ENCODE measurements around the gene RBM47. TPM values are rescaled to one million over a fixed set of nuclear protein-coding genes. Genes with fewer than 3 reads are reported as not detected.

Gene RBM47
- total RNA-seq, 3 donors from 2014 or later: 0.87 to 1.9 (median 1.1) TPM

DNA sequence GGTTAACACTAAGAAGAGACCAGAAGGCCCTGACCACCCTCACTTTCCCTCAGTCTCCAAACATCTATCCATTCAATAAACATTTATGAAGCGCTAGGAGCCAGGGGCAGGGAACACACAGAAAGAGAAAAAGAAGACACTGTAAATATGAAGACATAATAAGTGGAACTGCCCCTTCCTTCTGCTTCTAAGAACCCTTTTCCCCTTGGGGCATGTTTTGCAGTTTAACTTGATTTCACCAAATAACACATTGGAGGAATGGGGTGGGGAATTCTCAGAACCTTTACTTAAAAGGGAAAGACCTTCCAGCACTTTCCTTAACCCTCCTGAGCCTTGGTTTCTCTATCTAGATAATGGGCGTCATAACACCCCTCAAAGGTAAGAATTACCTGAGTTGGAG is 42.3 kb downstream of the RBM47 start:
- H3K36me3 Mint-ChIP-seq (ENCODE audit: insufficient read depth): no peaks in the 10 kb centered on the region
- H3K9me3 Mint-ChIP-seq: no peaks in the 10 kb centered on the region
- DNase-seq (no peak), ATAC-seq (no peak)
- no peak overlapping the region for H3K4me3 Mint-ChIP-seq
- no peaks in the 10 kb centered on the region for H3K4me1 Mint-ChIP-seq (ENCODE audit: low read depth)
- peaks cover 3% of the 10 kb centered on the region for H3K27me3 Mint-ChIP-seq (ENCODE audit: low read depth)

DNA sequence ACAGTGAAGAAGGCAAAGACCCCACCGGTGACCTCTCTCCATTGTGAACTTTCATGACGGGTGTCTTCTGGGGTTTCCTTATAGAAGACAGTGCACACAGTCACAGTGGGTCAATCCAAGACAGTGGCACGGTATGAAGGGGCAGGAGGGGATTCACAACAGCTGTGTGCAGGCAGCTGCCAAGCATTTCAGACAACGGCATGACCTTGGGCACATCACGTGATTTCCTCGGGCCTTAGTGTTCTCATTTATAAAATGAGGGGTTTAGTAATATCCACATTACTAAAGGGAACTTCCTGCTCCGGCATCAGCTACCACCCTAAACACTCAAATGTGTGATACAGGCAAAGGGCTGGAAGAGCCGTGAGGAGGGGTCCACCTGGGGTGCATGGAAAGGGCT is 42.9 kb downstream of the RBM47 start:
- no peaks in the 10 kb centered on the region for H3K4me1 Mint-ChIP-seq (ENCODE audit: low read depth)
- no peaks in the 10 kb centered on the region for H3K9me3 Mint-ChIP-seq
- ATAC-seq (no peak), DNase-seq (no peak)
- H3K27me3 Mint-ChIP-seq (ENCODE audit: low read depth): peaks cover 3% of the 10 kb centered on the region
- no peaks in the 10 kb centered on the region for H3K36me3 Mint-ChIP-seq (ENCODE audit: insufficient read depth)
- no peak overlapping the region for H3K4me3 Mint-ChIP-seq

DNA sequence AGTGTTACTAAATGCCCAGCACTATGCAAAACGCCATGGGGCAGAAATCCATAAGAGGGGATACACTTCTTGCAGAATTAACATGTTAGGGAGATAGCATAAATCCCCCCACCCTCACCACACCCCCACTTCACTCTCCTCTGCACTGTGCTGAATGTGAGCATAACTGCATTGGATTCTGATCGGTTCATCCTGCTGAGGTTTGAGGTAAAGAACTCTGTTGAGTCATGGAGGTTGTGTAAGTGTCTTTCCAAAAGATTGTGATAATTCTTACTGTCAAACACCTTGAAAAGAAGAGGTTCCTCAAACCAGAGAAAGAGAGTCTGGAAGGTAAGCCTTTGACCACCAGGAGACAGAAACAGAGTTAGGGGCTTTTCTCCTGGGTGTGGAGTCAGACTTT is 43.6 kb downstream of the RBM47 start:
- H3K4me1 Mint-ChIP-seq (ENCODE audit: low read depth): no peaks in the 10 kb centered on the region
- no peak overlapping the region for H3K4me3 Mint-ChIP-seq
- no peaks in the 10 kb centered on the region for H3K36me3 Mint-ChIP-seq (ENCODE audit: insufficient read depth)
- DNase-seq: no peak
- no peaks in the 10 kb centered on the region for H3K9me3 Mint-ChIP-seq
- peaks cover 3% of the 10 kb centered on the region for H3K27me3 Mint-ChIP-seq (ENCODE audit: low read depth)
- no peak for ATAC-seq

DNA sequence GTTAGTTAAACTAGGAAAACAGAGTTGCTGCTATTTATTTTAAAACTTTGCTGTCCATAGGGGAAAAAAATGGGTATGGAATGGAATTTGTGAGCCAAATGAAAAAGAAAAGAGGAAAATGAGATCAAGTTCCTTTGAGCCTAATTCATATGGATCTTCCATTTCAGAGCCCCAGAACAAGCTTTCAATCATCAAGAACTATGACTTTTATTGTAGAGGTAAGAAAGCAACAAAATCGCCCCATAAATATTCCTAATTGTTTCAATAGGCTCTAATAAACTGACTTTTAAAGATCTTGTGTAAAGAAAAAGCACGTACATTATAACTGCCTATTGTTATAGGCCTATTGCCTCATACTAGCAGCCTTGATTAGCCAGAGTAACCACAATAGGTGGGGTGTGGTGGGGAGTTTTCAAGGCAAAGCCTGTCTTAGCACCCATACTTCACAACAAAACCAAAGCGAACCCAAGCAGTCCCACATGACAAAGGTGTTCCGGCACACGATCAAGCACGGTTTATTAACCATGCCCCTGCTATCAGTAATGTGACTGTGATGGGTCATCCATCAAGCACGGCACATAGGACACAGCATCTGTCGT is 44.4 kb downstream of the RBM47 start:
- Mint-ChIP-seq H3K4me3 (no peak overlapping the region), H3K9me3 (no peaks in the 10 kb centered on the region), H3K27me3 (ENCODE audit: low read depth) (peaks cover 3% of the 10 kb centered on the region), H3K36me3 (ENCODE audit: insufficient read depth) (no peaks in the 10 kb centered on the region), H3K4me1 (ENCODE audit: low read depth) (no peaks in the 10 kb centered on the region)
- DNase-seq (no peak), ATAC-seq (no peak)

DNA sequence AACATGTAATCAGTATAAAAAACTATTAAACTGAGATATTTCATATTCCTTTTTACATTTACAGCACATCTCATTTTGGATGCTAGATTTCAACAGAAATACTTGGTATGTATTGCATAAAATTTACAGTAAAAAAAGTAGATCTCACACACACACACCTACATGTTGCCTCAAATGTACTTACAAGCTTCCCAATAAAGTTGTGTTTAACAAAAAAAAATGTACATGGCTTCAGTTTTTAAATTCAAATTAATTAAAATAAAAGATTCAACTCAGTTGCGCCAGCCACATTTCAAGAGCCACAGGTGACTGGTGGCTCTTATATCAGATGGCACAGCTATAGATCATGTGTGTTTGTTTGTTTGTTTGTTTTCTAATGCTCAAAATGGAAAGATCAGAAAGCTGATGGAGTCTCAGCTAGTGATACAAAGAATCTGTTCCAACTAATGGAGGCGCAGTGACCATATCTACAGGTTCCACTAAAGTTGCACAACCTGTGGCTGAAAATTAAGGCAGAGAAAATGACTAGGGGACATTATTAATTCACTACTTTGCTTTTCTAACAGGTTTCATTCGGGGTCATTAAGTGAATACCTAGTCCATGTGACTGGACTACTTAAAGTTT is 45.0 kb downstream of the RBM47 start:
- Mint-ChIP-seq H3K9me3 (no peaks in the 10 kb centered on the region), H3K36me3 (ENCODE audit: insufficient read depth) (no peaks in the 10 kb centered on the region), H3K27me3 (ENCODE audit: low read depth) (peaks cover 3% of the 10 kb centered on the region), H3K4me3 (no peak overlapping the region), H3K4me1 (ENCODE audit: low read depth) (no peaks in the 10 kb centered on the region)
- DNase-seq (no peak), ATAC-seq (no peak)

DNA sequence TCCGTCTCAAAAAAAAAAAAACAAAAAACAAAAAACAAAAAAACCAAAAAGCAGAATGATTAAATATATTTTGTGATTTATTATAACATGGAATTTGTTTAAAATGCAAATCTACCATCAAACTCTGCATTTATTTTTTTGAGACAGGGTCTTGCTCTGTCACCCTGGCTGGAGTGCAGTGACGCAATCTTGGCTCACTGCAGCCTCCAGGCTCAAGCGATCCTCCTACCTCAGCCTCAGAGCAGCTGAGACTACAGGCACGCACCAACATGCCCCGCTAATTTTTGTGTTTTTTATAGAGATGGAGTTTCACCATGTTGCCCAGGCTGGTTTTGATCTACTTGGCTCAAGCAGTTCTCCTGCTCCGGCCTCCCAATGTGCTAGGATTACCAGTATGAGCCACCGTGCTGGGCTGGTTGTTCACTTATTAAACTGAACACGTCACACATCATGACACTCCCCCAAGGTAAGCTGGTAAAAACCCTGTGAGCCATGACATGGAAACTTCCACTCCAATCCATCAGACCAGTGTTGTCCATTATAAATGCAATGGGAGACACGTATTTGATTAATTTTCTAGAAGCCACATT is 45.7 kb downstream of the RBM47 start:
- Mint-ChIP-seq H3K36me3 (ENCODE audit: insufficient read depth) (no peaks in the 10 kb centered on the region), H3K4me3 (no peak overlapping the region), H3K27me3 (ENCODE audit: low read depth) (peaks cover 3% of the 10 kb centered on the region), H3K4me1 (ENCODE audit: low read depth) (no peaks in the 10 kb centered on the region), H3K9me3 (no peaks in the 10 kb centered on the region)
- ATAC-seq (no peak), DNase-seq (no peak)

DNA sequence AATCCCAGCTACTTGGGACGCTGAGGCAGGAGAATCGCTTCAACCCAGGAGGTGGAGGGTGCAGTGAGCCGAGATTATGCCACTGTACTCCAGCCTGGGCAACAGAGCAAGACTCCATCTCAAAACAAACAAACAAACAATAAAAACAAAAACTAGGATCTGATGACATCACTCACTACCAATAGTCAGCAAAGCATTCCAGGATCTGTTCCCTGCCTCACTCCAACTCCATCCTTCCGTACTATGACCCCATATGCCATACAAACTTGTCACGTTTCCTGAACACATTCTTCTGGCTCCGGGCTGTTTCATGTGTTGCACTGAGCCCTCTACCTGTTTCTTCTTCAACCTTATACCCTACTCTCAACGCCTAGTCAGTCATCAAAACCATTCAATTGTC is 47.3 kb downstream of the RBM47 start:
- DNase-seq: no peak
- Mint-ChIP-seq H3K9me3 (no peaks in the 10 kb centered on the region), H3K4me1 (ENCODE audit: low read depth) (peaks cover 3% of the 10 kb centered on the region), H3K36me3 (ENCODE audit: insufficient read depth) (no peaks in the 10 kb centered on the region), H3K27me3 (ENCODE audit: low read depth) (no peaks in the 10 kb centered on the region), H3K4me3 (no peak overlapping the region)
- ATAC-seq: no peak

DNA sequence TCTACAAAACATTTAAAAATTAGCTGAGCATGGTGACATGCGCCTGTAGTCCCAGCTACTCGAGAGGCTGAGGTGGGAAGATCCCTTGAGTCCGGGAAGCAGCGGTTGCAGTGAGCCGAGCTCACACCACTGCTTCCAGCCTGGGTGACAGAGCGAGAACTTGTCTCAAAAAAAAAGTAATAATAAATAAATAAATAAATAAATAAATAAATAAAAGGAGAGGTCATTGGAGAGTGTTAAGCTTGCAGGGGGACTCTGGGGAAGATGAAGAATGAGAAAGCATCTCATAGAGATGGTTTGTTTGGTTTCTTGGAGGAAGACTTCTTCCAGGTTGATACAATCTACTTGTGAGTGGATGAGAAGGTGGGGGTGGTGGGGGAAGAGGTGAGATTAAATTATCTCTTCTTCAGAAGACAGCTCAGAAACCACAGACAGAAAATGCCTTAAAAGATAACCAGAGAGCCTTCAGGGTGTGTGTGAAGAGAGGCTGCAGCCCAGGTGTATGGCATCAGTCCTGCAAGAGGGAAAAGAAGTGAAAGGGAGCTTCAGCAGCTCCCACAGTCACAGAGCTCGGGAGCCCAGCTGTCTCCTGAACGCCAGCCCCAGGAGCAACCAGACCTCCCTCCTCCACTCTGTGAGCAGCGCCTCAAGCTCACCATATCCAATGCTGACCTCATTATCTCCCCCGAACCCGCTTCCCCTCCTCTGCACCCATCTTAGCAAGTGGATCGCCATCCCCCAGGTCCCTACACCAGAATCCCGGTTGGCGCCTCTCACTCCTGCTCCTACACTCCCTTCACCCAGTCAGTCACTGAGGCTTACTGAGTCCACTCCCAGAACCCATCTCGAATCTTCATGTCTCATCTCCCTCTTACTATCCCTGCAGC is 48.2 kb downstream of the RBM47 start:
- Mint-ChIP-seq H3K4me3 (no peak overlapping the region), H3K27me3 (ENCODE audit: low read depth) (no peaks in the 10 kb centered on the region), H3K4me1 (ENCODE audit: low read depth) (peaks cover 11% of the 10 kb centered on the region), H3K9me3 (no peaks in the 10 kb centered on the region), H3K36me3 (ENCODE audit: insufficient read depth) (no peaks in the 10 kb centered on the region)
- ATAC-seq (peak in 1 of 2 donors; percentile 43), DNase-seq (no peak)

DNA sequence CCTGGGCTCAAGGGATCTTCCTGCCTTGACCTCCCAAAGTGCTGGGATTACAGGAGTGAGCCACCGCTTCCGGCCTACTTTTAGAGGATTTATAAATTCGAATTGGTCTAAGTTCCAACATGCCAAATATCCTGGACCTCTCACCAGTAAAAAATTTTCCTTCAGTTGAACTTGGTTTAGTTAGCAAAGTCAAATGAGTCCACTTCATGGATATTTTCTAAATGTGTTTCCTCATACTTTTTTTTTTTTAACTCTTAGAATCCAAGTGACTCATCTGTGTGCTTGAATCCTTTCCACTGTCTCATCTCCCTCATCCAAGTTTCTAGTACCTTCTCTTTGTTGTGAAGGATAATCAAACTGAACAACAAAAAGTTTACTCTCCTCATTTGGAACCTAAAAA is 49.7 kb downstream of the RBM47 start:
- DNase-seq (no peak), ATAC-seq (no peak)
- Mint-ChIP-seq H3K36me3 (ENCODE audit: insufficient read depth) (no peaks in the 10 kb centered on the region), H3K4me1 (ENCODE audit: low read depth) (peaks cover 14% of the 10 kb centered on the region), H3K27me3 (ENCODE audit: low read depth) (no peaks in the 10 kb centered on the region), H3K4me3 (no peak overlapping the region), H3K9me3 (no peaks in the 10 kb centered on the region)

DNA sequence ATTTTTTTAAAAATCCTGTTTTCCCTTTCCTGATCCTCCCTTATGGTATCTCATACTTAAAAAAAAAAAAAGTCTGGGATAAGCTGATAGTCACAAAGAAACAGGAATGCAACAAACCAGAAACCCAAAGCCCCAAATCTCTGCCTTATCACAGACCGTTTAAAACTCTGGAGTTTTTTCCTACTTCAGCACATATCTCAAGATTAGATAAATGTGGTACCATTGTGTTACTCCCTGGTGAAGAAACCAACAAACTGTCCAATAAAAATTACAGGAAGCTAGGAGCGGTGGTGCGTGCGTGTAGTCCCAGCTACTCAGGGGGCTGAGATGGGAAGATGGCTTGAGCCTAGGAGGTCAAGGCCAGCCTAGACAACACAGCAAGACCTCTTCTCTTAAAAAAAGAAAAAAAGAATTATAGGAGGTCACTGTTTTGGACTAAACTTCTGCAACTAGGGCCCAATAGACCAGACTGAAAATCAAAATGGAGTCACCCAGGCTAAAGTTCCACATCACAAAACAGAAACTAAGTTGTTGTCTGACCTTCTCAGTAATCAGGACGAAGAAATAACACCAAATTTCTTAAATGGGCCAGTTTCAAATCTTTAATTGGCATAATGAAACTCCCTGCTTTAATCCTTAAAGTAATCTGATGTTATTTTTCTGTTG is 51.9 kb downstream of the RBM47 start:
- H3K36me3 Mint-ChIP-seq (ENCODE audit: insufficient read depth): no peaks in the 10 kb centered on the region
- no peaks in the 10 kb centered on the region for H3K9me3 Mint-ChIP-seq
- H3K4me1 Mint-ChIP-seq (ENCODE audit: low read depth): peaks cover 22% of the 10 kb centered on the region
- no peaks in the 10 kb centered on the region for H3K27me3 Mint-ChIP-seq (ENCODE audit: low read depth)
- DNase-seq (no peak), ATAC-seq (no peak)
- H3K4me3 Mint-ChIP-seq: no peak overlapping the region

DNA sequence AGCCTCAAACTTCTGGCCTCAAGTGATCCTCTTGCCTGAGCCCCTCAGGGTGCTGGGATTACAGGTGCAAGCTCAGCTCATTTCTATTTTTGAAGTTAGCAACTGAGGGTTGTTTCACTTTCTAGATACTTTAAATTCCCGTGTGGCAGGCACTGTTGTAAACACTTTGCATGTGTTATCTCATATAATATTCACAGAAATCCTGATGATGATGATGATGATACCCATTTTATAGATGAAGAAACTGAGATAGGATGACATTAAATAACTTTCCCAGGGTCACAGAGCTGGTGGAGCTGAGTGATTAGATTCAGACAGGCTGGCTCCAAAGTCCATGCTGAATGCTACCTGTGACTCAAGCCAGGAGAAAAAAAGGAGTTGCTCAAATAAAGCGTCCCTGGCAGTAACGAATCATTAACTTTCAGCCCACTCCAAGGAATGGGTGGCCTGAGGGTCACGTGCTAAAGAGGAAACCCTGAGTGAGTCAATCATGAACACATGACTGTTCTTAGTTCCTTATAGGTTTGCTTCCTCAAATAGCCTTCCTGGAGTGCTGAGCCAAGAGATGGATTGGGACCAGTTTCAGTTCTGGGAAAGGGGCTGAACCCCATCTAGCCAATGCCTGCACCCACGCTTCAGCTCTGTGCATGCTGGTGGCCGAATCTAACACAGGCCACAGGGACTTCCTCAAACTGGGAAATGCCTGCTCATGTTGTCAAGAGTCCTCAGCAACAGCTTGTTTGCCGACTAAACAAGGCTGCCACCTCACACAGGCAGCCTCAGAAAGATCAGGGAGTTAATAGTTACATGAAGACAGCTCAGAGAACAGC is 52.8 kb downstream of the RBM47 start:
- peak in 1 of 2 donors; percentile 25 for ATAC-seq

DNA sequence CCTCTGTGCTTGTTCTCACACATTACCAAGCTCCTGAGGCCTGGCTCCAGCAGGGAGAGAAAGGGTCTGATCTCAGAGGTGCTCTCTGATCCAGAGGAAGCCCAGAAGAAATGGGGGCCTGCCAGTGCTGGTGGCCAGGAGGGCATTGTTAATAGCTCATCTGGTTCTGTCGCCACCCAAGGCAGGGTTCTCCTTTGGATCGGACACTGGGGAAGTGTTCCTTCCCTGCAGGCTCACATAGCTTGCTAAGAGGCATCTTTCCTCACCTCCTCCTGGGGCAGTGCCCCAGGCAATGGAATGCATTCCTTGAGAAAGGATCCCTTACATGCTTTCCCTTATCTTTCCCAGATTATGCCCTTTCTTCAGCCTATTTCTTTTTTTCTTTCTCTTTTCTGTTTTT is 53.8 kb downstream of the RBM47 start:
- ATAC-seq (no peak), DNase-seq (no peak)
- H3K4me3 Mint-ChIP-seq: no peak overlapping the region
- H3K27me3 Mint-ChIP-seq (ENCODE audit: low read depth): no peaks in the 10 kb centered on the region
- peaks cover 22% of the 10 kb centered on the region for H3K4me1 Mint-ChIP-seq (ENCODE audit: low read depth)
- H3K9me3 Mint-ChIP-seq: no peaks in the 10 kb centered on the region
- H3K36me3 Mint-ChIP-seq (ENCODE audit: insufficient read depth): no peaks in the 10 kb centered on the region

More for the DNA sequence above, 52.8 kb downstream of the RBM47 start:
- Mint-ChIP-seq H3K4me1 (ENCODE audit: low read depth) (peaks cover 22% of the 10 kb centered on the region), H3K9me3 (no peaks in the 10 kb centered on the region), H3K36me3 (ENCODE audit: insufficient read depth) (no peaks in the 10 kb centered on the region), H3K27me3 (ENCODE audit: low read depth) (no peaks in the 10 kb centered on the region), H3K4me3 (no peak overlapping the region)
- DNase-seq: no peak

DNA sequence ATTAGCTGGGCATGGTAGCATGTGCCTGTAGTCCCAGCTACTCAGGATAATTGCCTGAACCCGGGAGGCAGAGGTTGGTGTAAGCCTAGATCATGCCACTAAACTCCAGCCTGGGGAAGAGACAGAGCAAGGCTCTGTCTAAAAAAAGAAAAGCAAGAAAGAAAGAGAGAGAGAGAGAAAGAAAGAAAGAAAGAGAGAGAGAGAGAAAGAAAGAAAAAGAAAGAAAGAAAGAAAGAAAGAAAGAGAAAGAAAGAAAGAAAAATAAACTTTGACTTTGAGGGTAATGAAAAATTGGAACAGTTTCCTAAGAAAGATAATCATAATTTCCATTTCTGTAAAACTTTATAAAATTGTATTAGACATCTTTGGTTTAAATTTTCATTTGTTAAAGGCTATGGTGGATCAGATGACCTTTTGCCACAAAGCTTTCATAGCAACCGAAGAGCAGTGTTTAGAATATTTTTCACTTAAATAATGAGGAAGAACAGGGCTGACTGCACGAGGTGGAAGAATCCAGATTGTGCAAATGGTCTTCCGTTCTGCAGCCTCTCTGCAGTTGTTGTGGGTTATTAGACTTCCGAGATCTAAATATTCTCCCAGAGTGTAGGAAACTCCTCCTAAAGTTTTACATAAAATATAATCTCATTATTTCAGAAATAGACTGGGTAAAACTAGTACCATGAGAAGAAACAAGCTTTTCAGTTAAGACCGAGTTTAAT is 55.9 kb downstream of the RBM47 start:
- ATAC-seq (no peak), DNase-seq (no peak)
- Mint-ChIP-seq H3K4me3 (no peak overlapping the region), H3K36me3 (ENCODE audit: insufficient read depth) (no peaks in the 10 kb centered on the region), H3K27me3 (ENCODE audit: low read depth) (peaks cover 3% of the 10 kb centered on the region), H3K9me3 (no peaks in the 10 kb centered on the region), H3K4me1 (ENCODE audit: low read depth) (peaks cover 22% of the 10 kb centered on the region)
